Loucy (cell line): ENCODE results near the gene CALHM2.

Source experiments
- H2AFZ ChIP-seq: fragments of 200-600 bp; sonication (generic); 2 replicates; pipeline ENCODE4 v1.6.0; 2016; ENCODE audit warnings: antibody characterized with exemption, mild to moderate bottlenecking, low read length, moderate library complexity
- H3F3A ChIP-seq: fragments of 200-600 bp; 2 replicates; pipeline ENCODE4 v1.6.0; 2016; ENCODE audit warnings: antibody characterized with exemption, low read depth, mild to moderate bottlenecking
- H3K27me3 ChIP-seq: fragments of 200-600 bp; sonication (generic); 2 replicates; pipeline ENCODE4 v1.6.1; 2014; ENCODE audit warnings: low read length, mild to moderate bottlenecking; ENCODE audit not compliant: insufficient read depth, poor library complexity, severe bottlenecking
- H3K36me3 ChIP-seq: fragments of 200-600 bp; sonication (generic); 2 replicates; pipeline ENCODE4 v1.6.1; 2016; ENCODE audit warnings: low read length; ENCODE audit not compliant: insufficient read depth
- H3K4me1 ChIP-seq: fragments of 200-600 bp; sonication (generic); 2 replicates; pipeline ENCODE4 v1.5.1; 2014; ENCODE audit warnings: low read length, mild to moderate bottlenecking; ENCODE audit not compliant: insufficient read depth, poor library complexity, severe bottlenecking
- H3K4me2 ChIP-seq: fragments of 200-600 bp; sonication (generic); 2 replicates; pipeline ENCODE4 v1.6.0; 2014; ENCODE audit warnings: antibody characterized with exemption, low read length, low read depth, mild to moderate bottlenecking; ENCODE audit not compliant: poor library complexity, severe bottlenecking
- H3K4me3 ChIP-seq: fragments of 200-600 bp; sonication (generic); 2 replicates; pipeline ENCODE4 v1.5.1; 2014; ENCODE audit warnings: low read length, mild to moderate bottlenecking, mixed read lengths; ENCODE audit not compliant: poor library complexity, severe bottlenecking
- H3K79me2 ChIP-seq: fragments of 200-600 bp; sonication (generic); 2 replicates; pipeline ENCODE4 v1.6.1; 2014; ENCODE audit warnings: low read length; ENCODE audit not compliant: insufficient read depth
- H3K9ac ChIP-seq: fragments of 200-600 bp; sonication (generic); 2 replicates; pipeline ENCODE4 v1.6.0; 2014; ENCODE audit warnings: mild to moderate bottlenecking, low read depth, low read length, moderate library complexity; ENCODE audit not compliant: poor library complexity, severe bottlenecking
- H3K9me2 ChIP-seq: fragments of 200-600 bp; sonication (generic); replicated peaks from 2 replicates; pipeline ENCODE4 v1.6.1; 2016; ENCODE audit warnings: low read depth, low read length, mixed read lengths
- H3K9me3 ChIP-seq: fragments of 200-600 bp; sonication (generic); 2 replicates; pipeline ENCODE4 v1.6.1; 2014; ENCODE audit warnings: mild to moderate bottlenecking, antibody characterized with exemption, low read length, low read depth; ENCODE audit not compliant: insufficient read depth
- H4K20me1 ChIP-seq: fragments of 200-600 bp; sonication (generic); 2 replicates; pipeline ENCODE4 v1.6.0; 2014; ENCODE audit warnings: antibody characterized with exemption, low read length, mild to moderate bottlenecking; ENCODE audit not compliant: insufficient read depth, poor library complexity, severe bottlenecking
- CTCF ChIP-seq: fragments of 200-600 bp; sonication (generic); conservative IDR thresholded peaks from 2 replicates; pipeline ENCODE4 v1.5.1; 2014; ENCODE audit warnings: mild to moderate bottlenecking, antibody characterized with exemption, low read length
- EZH2phosphoT487 ChIP-seq: fragments of 200-600 bp; IDR thresholded peaks from 2 replicates; pipeline ENCODE4 v1.6.1; 2018; ENCODE audit warnings: antibody characterized with exemption, mild to moderate bottlenecking, moderate library complexity, borderline replicate concordance

The CALHM2 gene

DNA sequence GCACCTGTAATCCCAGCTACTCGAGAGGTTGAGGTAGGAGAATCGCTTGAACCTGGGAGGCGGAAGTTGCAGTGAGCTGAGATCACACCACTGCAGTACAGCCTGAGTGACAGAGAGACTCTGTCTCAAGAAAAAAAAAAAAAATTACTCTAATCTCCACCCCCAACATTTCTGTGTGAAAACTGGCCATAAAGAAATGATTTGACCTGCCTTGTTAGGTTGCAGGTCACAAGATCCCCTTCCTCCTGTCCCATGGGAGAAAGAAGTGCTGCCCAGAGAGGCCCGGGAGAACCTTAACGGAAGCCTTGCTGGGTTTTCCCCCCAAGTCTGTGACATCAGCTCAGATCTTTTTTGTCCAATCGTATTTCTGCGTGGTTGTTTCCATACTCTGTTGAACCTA, 15.2 kb upstream of the CALHM2 start:
- Histone ChIP-seq H3K27me3 (no peaks in the 10 kb centered on the region), H3K4me1 (peaks cover 53% of the 10 kb centered on the region), H3K36me3 (no peaks in the 10 kb centered on the region), H3K4me2 (no peak overlapping the region), H2AFZ (0 out of 2 replicates have a peak overlapping the region, but pooled peaks have one; percentile 32), H3K9me3 (no peaks in the 10 kb centered on the region), H3K4me3 (no peak overlapping the region), H3K9ac (no peak overlapping the region), H4K20me1 (no peaks in the 10 kb centered on the region), H3K9me2 (no peaks in the 10 kb centered on the region), H3K79me2 (no peaks in the 10 kb centered on the region), H3F3A (peaks cover 6% of the 10 kb centered on the region; the same call in 1 of the 2 replicates)
- TF ChIP-seq EZH2phosphoT487 (no peak), CTCF (no peak)

- H3K4me1 ChIP-seq, result peaks cover 47% of the 10 kb centered on the region
- peaks cover 3% of the 10 kb centered on the region; the same call in 1 of the 2 replicates for H3F3A ChIP-seq
- H3K9me3 ChIP-seq, result no peaks in the 10 kb centered on the region
- H2AFZ ChIP-seq, result no peak overlapping the region
- H3K36me3 ChIP-seq, result no peaks in the 10 kb centered on the region
- no peak for TF ChIP-seq CTCF
- TF ChIP-seq EZH2phosphoT487, result no peak
- H4K20me1 ChIP-seq, result no peaks in the 10 kb centered on the region
- H3K4me3 ChIP-seq, result no peak overlapping the region
- no peak overlapping the region for H3K4me2 ChIP-seq
- no peaks in the 10 kb centered on the region for H3K27me3 ChIP-seq
- no peaks in the 10 kb centered on the region for H3K9me2 ChIP-seq
- H3K9ac ChIP-seq, result no peak overlapping the region
- no peaks in the 10 kb centered on the region for H3K79me2 ChIP-seq
Observed at GRCh38 chr10:103466734-103467133, 14.6 kb upstream of the CALHM2 start.

- TF ChIP-seq CTCF (no peak), EZH2phosphoT487 (no peak)
- Histone ChIP-seq H3K9me3 (no peaks in the 10 kb centered on the region), H3K4me3 (no peak overlapping the region), H3K4me2 (no peak overlapping the region), H3K36me3 (no peaks in the 10 kb centered on the region), H3F3A (no peaks in the 10 kb centered on the region), H4K20me1 (no peaks in the 10 kb centered on the region), H3K79me2 (no peaks in the 10 kb centered on the region), H3K4me1 (peaks cover 39% of the 10 kb centered on the region), H2AFZ (no peak overlapping the region), H3K9me2 (no peaks in the 10 kb centered on the region), H3K27me3 (no peaks in the 10 kb centered on the region), H3K9ac (no peak overlapping the region)
Observed at GRCh38 chr10:103465411-103466179, 13.4 kb upstream of the CALHM2 start.
